HFF-Myc (cell line): ENCODE results near the gene SLC25A45.

Source experiments
- DNase-seq: peaks from one replicate; pipeline ENCODE4 v3.0.0-alpha.2; 2011; ENCODE audit warnings: low read depth; ENCODE audit errors: extremely low read depth
- H3K4me3 ChIP-seq: replicated peaks from 2 replicates; pipeline ENCODE4 v1.5.1; 2011; ENCODE audit warnings: low read depth, mild to moderate bottlenecking, control low read depth, low read length
- CTCF ChIP-seq: IDR thresholded peaks from 2 replicates; pipeline ENCODE4 v1.5.1; 2012; ENCODE audit warnings: mild to moderate bottlenecking, low read depth, low read length, control low read depth; ENCODE audit errors: missing control alignments

The SLC25A45 gene

GRCh38 chr11:65423516-65424204 lies 41.2 kb upstream of the SLC25A45 start:
- peak overlapping the region; percentile 74 for H3K4me3 ChIP-seq
- DNase-seq: no peak
- no peak for TF ChIP-seq CTCF

GRCh38 chr11:65422633-65423515 lies 40.4 kb upstream of the SLC25A45 start, which contains the start of gene NEAT1:
Gene NEAT1, plus strand, starts transcription at chr11:65422798.
- DNase-seq: peak; percentile 89
- TF ChIP-seq CTCF: no peak
- peak within 1 kb of the TSS; percentile 74 for H3K4me3 ChIP-seq

- no peak for TF ChIP-seq CTCF
- peak; percentile 85 for DNase-seq
- peak overlapping the region; percentile 74 for H3K4me3 ChIP-seq
Observed at GRCh38 chr11:65421794-65422632, 39.6 kb upstream of the SLC25A45 start.

GRCh38 chr11:65420979-65421793 lies 38.7 kb upstream of the SLC25A45 start:
- peak overlapping the region; percentile 74 for H3K4me3 ChIP-seq
- peak; percentile 93 for DNase-seq
- no peak for TF ChIP-seq CTCF

GRCh38 chr11:65420506-65420905 lies 38.1 kb upstream of the SLC25A45 start:
- H3K4me3 ChIP-seq: peak overlapping the region; percentile 74
- TF ChIP-seq CTCF: no peak
- DNase-seq: no peak
